HuH-7 (cell line): Measurements from ENCODE around the gene FBXW4.

ENCODE experiments used
- DNase-seq: peaks from one replicate; pipeline ENCODE4 v3.0.0; 2011; ENCODE audit warnings: low spot score

Gene FBXW4

GRCh38 chr10:101694674-101695403 is at the start of gene FBXW4:
Gene FBXW4 (minus strand): TSS chr10:101695170. CDS start chr10:101695105, 65 bp downstream.
- DNase-seq, result peak; percentile 55

GRCh38 chr10:101744267-101744666 is 49.3 kb upstream of the FBXW4 start:
- no peak for DNase-seq

- no peak for DNase-seq
Observed at GRCh38 chr10:101741938-101742337, 47.0 kb upstream of the FBXW4 start.

- no peak for DNase-seq
Observed at GRCh38 chr10:101736666-101737065, 41.7 kb upstream of the FBXW4 start.

- no peak for DNase-seq
Observed at GRCh38 chr10:101732096-101732495, 37.1 kb upstream of the FBXW4 start.

- DNase-seq, result no peak
Observed at GRCh38 chr10:101726115-101726387, 31.1 kb upstream of the FBXW4 start.

- DNase-seq, result no peak
Observed at GRCh38 chr10:101725296-101726114, 30.5 kb upstream of the FBXW4 start.

- DNase-seq, result no peak
Observed at GRCh38 chr10:101724446-101724845, 29.5 kb upstream of the FBXW4 start.

GRCh38 chr10:101723176-101723575 is 28.2 kb upstream of the FBXW4 start:
- DNase-seq, result no peak

- DNase-seq, result no peak
Observed at GRCh38 chr10:101721806-101722205, 26.8 kb upstream of the FBXW4 start.

- DNase-seq, result no peak
Observed at GRCh38 chr10:101720606-101721230, 25.7 kb upstream of the FBXW4 start.

- no peak for DNase-seq
Observed at GRCh38 chr10:101718690-101719275, 23.8 kb upstream of the FBXW4 start.

GRCh38 chr10:101716891-101717659 is 22.1 kb upstream of the FBXW4 start:
- no peak for DNase-seq

GRCh38 chr10:101712997-101713396 is 18.0 kb upstream of the FBXW4 start:
- DNase-seq, result no peak

GRCh38 chr10:101710793-101711192 is 15.8 kb upstream of the FBXW4 start:
- no peak for DNase-seq

GRCh38 chr10:101710059-101710695 is 15.2 kb upstream of the FBXW4 start:
- no peak for DNase-seq

- no peak for DNase-seq
Observed at GRCh38 chr10:101709359-101710058, 14.5 kb upstream of the FBXW4 start.

GRCh38 chr10:101708870-101709269 is 13.9 kb upstream of the FBXW4 start:
- no peak for DNase-seq

GRCh38 chr10:101708073-101708472 is 13.1 kb upstream of the FBXW4 start:
- no peak for DNase-seq

GRCh38 chr10:101704331-101704730 is 9.4 kb upstream of the FBXW4 start:
- DNase-seq, result no peak

GRCh38 chr10:101696632-101697031 is 1.7 kb upstream of the FBXW4 start:
- no peak for DNase-seq
